LNCAP (cell line): ENCODE results near the gene P2RY6.
A peak's percentile ranks its signal among the peaks of the same experiment; 100 is the strongest.

ENCODE experiments used
- CTCF ChIP-seq: fragments of 450-650 bp; IDR thresholded peaks from 2 replicates; pipeline ENCODE4 v1.5.1; 2017; ENCODE audit warnings: mild to moderate bottlenecking

Gene P2RY6

DNA sequence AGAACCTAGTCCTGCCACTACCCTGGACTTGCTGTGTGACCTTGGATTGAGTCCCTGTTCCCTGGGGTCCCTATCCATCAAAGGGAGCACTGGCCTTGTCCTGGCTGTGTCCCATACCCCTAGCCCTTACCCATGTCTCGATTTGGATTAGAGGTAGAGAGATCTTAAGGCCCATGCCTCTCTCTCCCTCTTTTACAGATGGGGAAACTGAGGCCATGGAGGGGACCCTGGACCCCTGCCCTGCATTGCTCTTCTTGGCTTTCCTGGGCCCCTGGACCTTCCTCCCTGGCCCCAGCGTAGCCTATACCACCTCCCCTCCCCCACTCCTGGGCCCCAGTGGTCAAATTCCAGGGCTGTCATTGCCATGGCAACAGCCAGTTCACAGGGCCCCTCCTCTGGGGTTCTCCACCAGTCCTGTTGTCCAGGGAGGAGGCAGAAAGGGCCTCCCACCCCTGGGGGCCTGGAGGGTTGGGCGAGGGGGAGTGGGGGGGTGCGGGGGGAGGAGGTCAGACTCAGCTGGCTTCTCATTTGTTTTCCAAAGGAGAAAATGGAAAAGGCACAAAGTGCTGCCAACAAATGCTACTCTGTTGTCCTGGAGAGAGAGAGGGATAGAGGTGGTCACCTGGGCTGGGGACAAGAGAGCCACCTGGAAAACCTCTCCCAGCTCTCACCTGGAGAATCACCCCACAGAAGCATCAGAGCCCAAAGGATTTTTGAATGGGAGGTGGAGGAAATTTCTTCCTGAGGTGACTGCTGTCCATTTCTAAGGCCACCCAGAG lies 59.2 kb downstream of the P2RY6 start:
- TF ChIP-seq CTCF: no peak

DNA sequence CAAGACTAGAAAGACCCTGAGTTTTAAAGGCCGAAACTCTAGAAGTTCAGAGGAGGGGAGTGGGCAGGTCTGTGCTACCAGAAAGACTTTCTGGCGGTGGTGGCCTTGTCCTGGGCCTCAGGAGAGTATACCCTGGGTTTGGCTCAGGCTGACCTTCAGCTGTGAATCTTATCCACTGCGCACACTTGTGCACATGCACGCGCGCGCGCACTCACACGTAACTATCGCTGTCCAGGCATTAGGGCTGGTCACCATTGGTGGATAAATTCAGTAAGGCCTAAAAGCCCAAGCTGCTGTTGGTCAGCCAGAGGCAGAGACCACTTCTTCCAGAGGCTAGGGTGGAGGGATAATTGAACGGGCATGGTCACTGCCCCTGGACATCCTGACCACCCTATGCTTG lies 61.0 kb downstream of the P2RY6 start:
- TF ChIP-seq CTCF: no peak

DNA sequence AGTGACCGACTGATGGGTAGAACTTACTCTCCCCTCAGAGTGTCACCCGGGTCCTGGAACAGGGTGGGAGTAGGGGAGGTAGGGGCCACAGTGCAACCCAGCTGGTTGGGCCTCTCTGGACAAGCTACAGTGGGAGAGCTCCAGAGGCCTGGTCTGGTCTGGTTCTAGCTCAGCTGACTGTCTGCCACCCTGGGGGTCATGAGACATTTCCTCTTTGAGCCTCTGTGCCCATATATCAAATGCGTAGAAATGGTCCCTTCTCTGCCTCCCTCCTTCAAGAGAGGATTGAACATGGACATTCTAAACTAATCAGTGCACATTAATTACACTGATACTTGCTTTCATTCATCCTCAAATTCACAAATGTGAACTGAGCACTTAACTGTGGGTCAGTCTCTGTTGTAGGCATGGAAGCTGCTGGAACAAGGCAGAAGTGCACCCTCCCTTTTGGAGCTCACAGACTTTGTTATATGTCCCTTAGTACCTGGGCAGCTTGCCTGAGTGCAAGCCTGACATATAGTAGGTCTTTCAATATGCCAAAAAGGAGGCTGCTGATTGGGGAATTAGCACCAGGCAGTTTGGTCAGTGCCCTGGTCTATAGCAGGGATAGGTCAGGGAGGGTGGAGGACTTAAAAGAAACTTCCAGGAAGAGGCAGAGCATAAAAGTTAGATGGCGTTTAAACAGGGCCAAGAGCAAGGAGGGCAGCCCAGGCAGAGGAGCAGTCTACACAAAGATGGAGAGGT lies 61.7 kb downstream of the P2RY6 start:
- TF ChIP-seq CTCF: no peak

DNA sequence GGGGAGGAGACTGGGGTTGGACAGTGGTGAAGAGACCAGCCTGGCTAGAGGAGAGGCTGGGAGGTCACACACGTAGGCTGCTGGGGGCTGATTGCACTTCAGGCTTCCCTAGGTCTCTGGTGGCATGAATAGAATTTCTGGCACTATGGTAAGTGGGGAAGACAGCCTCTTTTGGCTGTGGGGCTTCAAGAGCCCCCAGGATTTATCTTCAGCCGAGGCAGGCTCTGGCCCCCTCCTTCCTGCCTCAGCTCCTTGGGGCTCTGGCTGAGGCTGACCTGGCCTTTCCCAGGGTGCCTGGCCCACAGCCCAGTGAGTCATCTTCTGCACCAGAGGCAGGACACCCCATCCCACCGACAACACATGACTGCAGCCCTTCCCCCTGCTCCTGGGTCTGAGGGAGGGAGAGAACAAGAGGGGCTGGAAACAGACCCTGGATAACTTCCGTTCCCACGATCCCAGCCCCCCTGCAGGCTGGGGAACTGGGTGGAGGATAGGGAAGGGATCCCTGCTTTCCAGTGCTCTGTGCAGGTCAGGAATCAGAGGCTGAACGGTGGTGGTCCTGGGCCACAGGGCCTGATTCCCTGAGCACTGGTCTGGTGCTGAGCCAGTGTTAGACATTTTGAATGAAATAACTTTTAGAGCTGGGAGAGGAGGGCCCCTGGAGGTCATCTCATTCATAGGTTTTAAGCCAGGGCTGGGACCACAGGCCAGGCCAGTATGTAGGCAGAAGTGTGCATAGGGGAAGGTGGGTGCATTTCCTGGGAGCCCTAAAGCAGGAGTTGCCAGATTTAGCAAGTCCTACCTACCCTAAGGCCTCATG lies 62.5 kb downstream of the P2RY6 start:
- TF ChIP-seq CTCF: no peak

DNA sequence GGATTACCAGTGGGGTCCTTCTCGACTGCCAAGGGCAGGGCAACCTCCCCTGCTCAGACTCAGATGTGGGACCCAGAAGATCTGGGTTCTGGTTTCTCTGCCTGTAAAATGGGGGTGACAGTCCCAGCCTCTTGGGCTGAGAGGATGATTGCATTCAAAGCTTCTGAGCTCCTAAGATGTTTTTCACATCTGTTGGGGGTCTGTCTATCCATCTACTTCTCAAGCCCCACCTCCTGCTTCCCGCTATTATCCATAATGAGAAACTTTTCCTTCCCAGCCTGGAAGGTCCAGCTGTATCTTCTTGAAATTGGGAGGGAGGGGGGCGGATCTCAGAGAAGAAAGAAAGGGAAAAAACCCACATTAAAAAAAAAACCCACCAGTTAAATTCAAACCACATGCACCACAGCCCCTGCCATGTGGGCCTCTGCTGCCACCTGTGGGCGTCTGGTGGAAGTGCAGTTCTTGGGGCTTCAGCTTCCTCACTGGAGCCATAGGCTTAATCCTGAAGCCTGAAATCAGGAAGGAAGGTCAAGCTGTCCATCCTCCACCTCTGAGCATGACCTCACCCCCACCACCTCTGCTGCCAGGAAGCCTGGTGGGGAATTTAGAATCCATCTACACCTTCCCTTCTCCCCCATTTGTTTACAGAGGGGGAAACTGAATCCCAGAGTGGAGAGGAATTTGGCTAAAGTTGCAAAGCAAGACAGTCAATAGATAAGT lies 63.2 kb downstream of the P2RY6 start:
- peak; percentile 96 for TF ChIP-seq CTCF

GRCh38 chr11:73337846-73338245 lies 65.7 kb downstream of the P2RY6 start:
- TF ChIP-seq CTCF: no peak

DNA sequence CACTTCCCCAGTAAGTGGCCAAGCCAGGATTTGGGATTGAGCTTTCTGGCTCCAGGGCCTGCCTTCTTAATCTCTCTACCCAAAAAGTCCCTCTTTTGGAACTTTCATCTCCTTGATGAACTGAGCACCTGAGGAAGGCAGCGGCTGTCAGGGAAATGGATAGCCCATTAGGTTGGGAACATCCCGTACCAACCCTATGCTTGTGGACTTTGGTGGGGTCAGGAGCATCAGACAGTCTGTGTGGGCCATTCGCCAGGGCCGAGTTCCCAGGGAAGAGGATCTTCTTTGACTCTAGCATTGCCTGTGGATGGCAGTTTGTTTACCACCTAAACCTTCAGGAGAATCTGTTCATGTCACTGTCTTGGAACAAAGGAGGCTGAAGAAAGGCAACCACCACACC lies 66.1 kb downstream of the P2RY6 start:
- TF ChIP-seq CTCF: no peak
